ENCODE results near the gene FER1L5.

FER1L5 gene

GRCh38 chr2:96694816-96695455 is 52.4 kb downstream of the FER1L5 start:
- DNase-seq = no peak

- no peak for DNase-seq
Measured at GRCh38 chr2:96695602-96696001, 53.0 kb downstream of the FER1L5 start.

GRCh38 chr2:96697476-96697875 is 54.9 kb downstream of the FER1L5 start:
- no peak for DNase-seq

- DNase-seq = no peak
Measured at GRCh38 chr2:96698221-96698861, 55.8 kb downstream of the FER1L5 start.

GRCh38 chr2:96699021-96699420 is 56.5 kb downstream of the FER1L5 start:
- no peak for DNase-seq

GRCh38 chr2:96699621-96700020 is 57.1 kb downstream of the FER1L5 start:
- DNase-seq = no peak

GRCh38 chr2:96700086-96700485 is 57.5 kb downstream of the FER1L5 start:
- DNase-seq = no peak

GRCh38 chr2:96701636-96702035 is 59.1 kb downstream of the FER1L5 start:
- DNase-seq = no peak

GRCh38 chr2:96702098-96702785 is 59.7 kb downstream of the FER1L5 start:
- DNase-seq = no peak

- DNase-seq = no peak
Measured at GRCh38 chr2:96703021-96703751, 60.6 kb downstream of the FER1L5 start.

- no peak for DNase-seq
Measured at GRCh38 chr2:96710985-96711384, 68.4 kb downstream of the FER1L5 start.

GRCh38 chr2:96715658-96716057 is 73.1 kb downstream of the FER1L5 start:
- DNase-seq = no peak

- DNase-seq = no peak
Measured at GRCh38 chr2:96716388-96716787, 73.8 kb downstream of the FER1L5 start.

- no peak for DNase-seq
Measured at GRCh38 chr2:96726131-96726530, 83.6 kb downstream of the FER1L5 start.

GRCh38 chr2:96727431-96727830 is 84.9 kb downstream of the FER1L5 start:
- no peak for DNase-seq

- no peak for DNase-seq
Measured at GRCh38 chr2:96729748-96730147, 87.2 kb downstream of the FER1L5 start.

GRCh38 chr2:96730212-96730611 is 87.6 kb downstream of the FER1L5 start:
- DNase-seq = no peak

- DNase-seq = no peak
Measured at GRCh38 chr2:96733931-96734330, 91.4 kb downstream of the FER1L5 start.

GRCh38 chr2:96734880-96735583 is 92.5 kb downstream of the FER1L5 start:
- peak in 22 of 58 donors; percentile 0 to 59 (median 11) for DNase-seq

GRCh38 chr2:96737251-96737650 is 94.7 kb downstream of the FER1L5 start:
- no peak for DNase-seq

- DNase-seq = no peak
Measured at GRCh38 chr2:96737831-96738230, 95.3 kb downstream of the FER1L5 start.

Measured in anterior cingulate cortex (tissue), 58 donors.